ENCODE results near the gene MYO15A.

DNA sequence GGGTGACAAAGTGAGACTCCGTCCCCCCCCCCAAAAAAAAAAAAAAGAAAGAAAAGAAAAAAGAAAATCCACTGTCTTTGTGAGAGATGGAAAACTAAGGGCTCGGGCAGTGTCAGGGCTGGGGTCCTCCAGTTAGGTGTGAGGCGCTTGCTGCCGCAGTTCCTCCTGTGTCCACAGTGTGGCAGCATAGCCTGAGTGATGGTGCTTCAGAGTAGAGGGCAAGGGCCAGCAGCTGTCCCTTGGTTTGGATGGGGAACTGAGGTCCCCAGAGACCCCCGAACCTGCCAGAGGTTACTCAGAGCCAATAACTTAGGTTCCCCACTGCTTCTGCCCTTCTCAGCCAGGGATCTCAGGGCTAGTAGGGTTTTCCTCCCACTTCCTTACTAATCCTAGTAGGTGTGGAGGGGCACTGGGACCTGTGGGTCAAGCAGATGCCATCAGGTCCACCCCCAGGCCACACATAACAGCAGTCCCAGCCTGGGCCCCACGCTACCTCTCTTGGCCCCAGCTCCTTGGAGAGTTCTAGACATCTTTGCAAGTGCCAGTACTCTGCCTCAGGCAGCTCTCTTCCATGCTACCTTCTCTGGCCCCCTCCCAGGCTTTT, 109.0 kb downstream of the MYO15A start:
- TF ChIP-seq, protein P1, sequence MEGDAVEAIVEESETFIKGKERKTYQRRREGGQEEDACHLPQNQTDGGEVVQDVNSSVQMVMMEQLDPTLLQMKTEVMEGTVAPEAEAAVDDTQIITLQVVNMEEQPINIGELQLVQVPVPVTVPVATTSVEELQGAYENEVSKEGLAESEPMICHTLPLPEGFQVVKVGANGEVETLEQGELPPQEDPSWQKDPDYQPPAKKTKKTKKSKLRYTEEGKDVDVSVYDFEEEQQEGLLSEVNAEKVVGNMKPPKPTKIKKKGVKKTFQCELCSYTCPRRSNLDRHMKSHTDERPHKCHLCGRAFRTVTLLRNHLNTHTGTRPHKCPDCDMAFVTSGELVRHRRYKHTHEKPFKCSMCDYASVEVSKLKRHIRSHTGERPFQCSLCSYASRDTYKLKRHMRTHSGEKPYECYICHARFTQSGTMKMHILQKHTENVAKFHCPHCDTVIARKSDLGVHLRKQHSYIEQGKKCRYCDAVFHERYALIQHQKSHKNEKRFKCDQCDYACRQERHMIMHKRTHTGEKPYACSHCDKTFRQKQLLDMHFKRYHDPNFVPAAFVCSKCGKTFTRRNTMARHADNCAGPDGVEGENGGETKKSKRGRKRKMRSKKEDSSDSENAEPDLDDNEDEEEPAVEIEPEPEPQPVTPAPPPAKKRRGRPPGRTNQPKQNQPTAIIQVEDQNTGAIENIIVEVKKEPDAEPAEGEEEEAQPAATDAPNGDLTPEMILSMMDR (IDR thresholded peaks at IDR 0.05), result peak; percentile 93
- TF ChIP-seq ZFX (IDR thresholded peaks at IDR 0.05; ENCODE audit: borderline replicate concordance), result no peak

All from 22Rv1 (cell line).